Left hindlimb (tissue), 1 donor: ENCODE results near the gene PPRC1.
A peak's percentile ranks its signal among the peaks of the same experiment; 100 is the strongest.
"Not testable (repeated sequence)": the region's sequence is repeated elsewhere in the genome, so short reads cannot be mapped to it uniquely, and the experiment has no call there.

Source experiments
- DNase-seq: peaks from one replicate; pipeline ENCODE4 v3.0.0-alpha.2; 2018

PPRC1 gene

DNA sequence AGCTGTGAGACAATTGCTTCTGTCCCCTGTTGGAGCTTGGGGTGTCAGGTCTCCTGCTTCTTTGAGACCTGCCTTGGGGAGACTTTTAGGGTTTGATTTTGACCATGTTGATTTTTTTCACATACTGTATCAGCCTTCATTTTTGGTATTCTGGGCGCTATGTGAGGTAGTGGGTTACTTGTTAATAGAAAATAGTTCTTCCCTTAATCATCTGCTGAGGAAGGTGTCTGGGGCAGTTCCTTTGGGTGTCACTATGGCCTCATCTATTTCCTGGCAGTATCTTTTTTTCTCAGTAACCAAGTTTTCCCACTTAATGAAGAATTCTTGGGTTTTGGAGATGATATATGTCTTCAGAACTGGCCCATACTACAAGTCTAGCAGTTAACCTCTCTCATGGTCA lies 14.7 kb downstream of the PPRC1 start:
- DNase-seq = no peak

DNA sequence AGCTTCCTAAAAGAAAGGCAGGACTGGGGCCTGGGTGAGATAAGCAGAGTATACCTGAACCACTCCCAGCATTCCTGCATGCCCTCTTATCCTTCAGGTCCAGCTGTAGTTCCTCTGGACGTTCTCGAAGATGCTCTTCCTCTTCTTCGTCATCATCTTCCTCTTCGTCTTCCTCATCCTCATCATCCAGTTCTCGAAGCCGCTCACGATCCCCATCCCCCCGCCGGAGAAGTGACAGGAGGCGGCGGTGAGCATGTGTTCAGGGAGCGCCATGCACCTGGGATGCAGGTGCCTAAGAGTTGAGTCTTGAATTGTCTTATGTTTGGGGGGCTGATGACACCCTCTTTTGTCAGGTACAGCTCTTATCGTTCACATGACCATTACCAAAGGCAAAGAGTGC lies 15.4 kb downstream of the PPRC1 start:
- no peak for DNase-seq

DNA sequence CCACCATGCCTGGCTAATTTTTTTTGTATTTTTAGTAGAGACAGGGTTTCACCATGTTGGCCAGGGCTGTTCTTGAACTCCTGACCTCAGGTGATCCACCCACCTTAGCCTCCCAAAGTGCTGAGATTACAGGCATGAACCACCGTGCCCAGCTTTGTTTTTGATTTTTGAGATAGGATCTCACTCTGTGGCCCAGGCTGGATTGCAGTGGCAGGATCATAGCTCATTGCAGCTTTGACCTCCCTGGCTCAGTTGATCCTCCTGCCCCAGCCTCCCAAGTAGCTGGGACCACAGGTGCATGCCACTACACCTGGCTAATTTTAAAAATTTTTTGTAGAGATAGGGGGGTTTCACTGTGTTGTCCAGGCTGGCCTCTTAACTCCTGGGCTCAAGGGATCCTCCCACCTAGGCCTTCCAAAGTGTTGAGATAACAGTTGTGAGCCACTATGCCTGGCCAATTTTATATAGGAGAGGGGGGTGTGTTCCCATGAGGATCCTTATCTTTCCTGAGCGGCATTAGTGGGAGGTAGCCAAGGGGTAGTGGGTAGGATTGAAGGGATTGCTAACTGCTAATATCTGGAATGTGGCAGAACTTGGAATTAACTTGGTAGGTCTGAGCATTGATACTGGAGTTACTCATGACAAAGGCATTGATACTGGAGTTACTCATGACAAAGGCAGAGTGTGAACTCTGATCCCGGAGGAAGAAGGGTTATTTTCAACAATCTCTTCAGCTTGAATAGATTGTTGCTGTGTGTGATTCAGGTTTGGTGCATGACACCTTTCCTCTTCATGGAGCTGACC lies 18.3 kb downstream of the PPRC1 start:
- DNase-seq = no peak

- peak; percentile 99 for DNase-seq
Measured at GRCh38 chr10:102151774-102152544, 19.1 kb downstream of the PPRC1 start, which contains the start of gene NOLC1. Gene NOLC1 (plus strand): TSS chr10:102152389. CDS start chr10:102152411, 22 bp downstream.

- DNase-seq = no peak
Measured at GRCh38 chr10:102152545-102152890, 19.7 kb downstream of the PPRC1 start.

DNA sequence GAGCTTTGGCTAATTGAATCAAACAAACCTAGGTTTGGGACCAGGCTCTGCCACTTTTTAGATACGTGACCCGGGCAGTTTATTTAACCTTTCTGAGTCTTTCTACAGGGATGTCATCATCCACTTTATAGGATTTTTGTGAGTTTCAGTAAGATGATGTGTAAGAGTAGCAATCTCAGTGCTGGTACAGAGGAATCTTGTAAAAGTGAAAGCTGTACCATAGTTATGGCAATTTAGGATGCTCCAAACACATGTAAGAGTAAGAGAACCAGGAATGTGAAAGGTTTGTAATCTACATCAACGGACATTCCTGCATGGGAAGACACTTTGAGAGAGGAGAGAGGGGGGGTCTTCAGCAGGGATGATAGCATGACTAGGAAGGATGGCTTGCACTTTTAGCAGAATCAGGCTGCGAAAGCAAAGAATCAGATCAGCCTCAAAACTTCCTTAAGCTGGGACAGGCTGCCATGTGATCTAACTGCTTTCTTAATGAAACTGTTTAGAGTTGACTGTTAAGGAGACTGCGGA lies 20.3 kb downstream of the PPRC1 start:
- DNase-seq = no peak

GRCh38 chr10:102154466-102155116 lies 21.8 kb downstream of the PPRC1 start:
- DNase-seq = no peak

- DNase-seq = no peak
Measured at GRCh38 chr10:102157224-102157623, 24.4 kb downstream of the PPRC1 start.

DNA sequence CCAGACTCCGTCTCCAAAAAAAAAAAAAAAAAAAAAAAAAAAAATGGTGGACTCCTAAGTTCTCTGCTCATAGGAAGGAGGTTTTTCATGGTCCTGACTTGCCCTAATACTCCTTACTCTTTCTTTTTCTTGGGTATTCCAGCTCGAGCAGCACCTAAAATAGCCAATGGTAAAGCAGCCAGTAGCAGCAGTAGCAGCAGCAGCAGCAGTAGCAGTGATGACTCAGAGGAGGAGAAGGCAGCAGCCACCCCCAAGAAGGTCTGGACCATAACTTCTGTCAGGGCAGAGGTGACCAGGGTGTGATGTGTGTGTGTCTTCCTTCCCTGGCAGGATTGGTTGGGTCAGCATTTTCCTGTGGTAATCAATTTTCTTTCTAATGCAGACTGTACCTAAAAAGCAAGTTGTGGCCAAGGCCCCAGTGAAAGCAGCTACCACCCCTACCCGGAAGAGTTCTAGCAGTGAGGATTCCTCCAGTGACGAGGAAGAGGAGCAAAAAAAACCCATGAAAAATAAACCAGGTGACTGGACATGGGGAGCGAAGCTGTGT lies 26.3 kb downstream of the PPRC1 start:
- no peak for DNase-seq

DNA sequence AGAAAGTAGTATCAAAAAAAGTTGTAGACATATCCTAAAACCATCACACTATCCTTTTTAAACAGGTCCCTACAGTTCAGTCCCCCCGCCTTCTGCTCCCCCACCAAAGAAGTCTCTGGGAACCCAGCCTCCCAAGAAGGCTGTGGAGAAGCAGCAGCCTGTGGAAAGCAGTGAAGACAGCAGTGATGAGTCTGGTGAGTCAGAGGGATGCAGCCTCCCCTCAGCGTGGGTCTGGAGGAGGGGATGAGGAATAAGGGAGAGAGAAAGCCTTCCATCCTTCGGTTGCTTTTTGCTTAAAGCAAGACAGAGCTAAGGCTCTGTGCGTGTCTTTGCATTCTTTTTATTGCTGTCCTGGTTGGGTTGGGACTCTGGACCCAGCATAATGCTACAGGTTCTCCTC lies 27.0 kb downstream of the PPRC1 start:
- no peak for DNase-seq

DNA sequence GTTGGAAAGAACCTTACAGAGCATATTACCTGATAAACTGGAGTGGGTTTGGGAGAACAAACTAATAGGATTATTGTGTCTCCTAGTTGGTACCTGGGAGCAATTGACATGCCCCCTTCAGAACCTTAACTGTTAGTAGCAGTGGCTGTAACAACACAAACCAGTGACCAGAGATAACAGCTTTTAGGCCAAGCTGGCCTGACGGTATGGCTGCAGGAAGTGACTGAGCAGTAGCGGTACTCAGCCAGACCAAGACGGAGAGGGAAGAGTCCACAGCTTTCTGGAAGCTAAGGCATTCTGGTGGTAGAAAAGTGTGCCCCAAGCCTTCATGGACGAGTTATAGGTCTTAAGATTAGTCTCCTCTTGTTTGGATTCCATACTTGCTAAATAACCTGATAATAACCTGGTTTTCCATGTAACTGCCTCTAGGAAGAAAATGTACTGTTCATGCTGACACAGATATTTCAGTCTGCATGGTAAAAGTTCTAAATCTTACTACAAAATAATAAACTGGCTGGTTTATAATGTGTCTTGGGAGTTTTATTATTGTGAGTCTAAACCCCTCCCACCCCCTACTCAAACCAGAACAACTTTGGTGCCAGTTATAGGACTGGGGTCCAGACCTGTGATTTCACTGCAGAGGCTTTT lies 30.6 kb downstream of the PPRC1 start:
- no peak for DNase-seq

DNA sequence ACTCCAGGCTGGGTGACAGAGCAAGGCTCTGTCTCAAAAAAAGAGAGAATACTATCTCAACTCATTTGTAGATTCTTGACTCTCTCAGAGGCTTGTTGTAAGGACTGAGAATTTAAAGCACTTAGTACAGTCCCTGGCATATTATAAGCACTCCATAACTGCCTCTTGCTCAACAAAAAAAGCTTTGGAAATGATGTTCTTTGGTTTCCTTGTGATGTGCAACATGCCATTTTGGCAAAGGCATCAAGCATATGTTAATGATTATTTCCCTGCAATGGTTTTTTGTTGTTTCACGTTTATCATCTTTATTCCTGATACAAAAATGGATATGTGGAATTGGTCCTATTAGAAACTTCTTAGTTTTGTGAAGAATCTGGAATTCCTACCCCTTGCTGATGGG lies 35.0 kb downstream of the PPRC1 start:
- no peak for DNase-seq

DNA sequence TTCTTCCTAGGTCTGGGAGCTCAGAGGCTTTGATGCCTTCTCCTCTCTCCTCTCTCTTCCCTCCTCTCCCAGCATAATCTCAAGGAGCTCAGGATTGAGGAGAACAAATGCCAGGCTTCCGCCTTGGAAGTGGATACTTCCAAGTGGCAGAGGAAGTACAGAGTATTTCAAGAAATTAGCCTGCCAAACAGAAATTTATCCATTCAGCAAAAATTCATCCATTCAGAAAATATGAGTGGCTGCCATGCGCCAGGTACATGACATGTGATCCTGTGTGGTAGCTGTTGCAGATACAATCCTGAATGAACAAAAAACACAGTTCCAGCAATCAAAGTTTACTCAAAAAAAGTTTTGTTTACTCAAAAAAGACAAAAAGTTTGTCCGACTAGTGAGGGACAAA lies 37.8 kb downstream of the PPRC1 start:
- DNase-seq = no peak

DNA sequence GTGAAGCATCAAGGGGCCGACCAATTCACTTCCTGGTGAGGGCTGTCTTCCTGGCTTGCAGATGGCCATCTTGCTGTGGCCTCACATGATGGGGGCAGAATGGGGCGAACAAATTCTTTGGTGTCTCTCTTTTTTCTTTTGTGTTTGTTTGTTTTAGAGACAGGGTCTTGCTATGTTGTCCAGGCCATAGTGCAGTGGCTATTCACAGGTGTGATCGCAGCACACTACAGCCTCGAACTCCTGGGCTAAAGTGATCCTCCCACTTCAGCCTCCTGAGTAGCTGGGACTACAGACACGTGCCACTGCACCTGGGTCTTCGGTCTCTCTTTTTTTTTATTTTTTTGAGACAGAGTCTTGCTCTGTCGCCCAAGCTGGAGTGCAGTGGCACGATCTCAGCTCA lies 39.4 kb downstream of the PPRC1 start:
- DNase-seq = no peak

GRCh38 chr10:102175415-102175814 lies 42.6 kb downstream of the PPRC1 start:
- DNase-seq = no peak

DNA sequence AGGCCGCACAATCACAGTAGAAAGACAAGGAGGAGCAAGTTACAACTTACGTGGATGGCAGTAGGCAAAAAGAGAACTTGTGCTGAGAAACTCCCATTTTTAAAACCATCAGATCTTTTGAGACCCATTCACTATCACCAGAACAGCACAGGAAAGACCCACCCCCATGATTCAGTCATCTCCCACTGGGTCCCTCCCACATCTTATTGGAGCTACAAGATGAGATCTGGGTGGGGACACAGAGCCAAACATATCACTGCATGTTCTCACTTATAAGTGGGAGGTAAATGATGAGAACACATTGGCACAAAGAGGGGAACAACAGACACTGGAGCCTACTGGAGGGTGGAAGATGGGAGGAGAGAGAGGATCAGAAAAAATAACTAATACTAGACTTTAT lies 51.8 kb downstream of the PPRC1 start:
- no peak for DNase-seq

DNA sequence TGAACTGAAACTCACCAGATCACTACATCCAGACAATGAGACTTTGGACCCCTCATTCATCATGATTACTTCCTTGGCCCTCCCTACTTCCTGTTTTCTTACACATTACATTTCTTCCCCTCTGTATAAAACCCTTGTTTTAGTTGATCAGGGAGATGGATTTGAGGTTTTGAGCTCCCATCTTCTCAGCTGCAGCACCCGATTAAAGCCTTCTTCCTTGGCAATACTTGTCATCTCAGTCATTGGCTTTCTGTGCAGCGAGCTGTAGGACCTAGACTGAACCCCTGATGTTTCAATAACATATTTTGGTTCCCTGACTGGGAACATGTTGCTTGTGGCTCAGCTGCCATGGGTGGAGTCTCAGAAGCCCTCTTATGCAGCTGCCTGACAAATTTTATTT lies 52.4 kb downstream of the PPRC1 start:
- DNase-seq = no peak

GRCh38 chr10:102185811-102186527 lies 53.1 kb downstream of the PPRC1 start:
- no peak for DNase-seq

GRCh38 chr10:102188298-102188940 lies 55.6 kb downstream of the PPRC1 start:
- DNase-seq = no peak

DNA sequence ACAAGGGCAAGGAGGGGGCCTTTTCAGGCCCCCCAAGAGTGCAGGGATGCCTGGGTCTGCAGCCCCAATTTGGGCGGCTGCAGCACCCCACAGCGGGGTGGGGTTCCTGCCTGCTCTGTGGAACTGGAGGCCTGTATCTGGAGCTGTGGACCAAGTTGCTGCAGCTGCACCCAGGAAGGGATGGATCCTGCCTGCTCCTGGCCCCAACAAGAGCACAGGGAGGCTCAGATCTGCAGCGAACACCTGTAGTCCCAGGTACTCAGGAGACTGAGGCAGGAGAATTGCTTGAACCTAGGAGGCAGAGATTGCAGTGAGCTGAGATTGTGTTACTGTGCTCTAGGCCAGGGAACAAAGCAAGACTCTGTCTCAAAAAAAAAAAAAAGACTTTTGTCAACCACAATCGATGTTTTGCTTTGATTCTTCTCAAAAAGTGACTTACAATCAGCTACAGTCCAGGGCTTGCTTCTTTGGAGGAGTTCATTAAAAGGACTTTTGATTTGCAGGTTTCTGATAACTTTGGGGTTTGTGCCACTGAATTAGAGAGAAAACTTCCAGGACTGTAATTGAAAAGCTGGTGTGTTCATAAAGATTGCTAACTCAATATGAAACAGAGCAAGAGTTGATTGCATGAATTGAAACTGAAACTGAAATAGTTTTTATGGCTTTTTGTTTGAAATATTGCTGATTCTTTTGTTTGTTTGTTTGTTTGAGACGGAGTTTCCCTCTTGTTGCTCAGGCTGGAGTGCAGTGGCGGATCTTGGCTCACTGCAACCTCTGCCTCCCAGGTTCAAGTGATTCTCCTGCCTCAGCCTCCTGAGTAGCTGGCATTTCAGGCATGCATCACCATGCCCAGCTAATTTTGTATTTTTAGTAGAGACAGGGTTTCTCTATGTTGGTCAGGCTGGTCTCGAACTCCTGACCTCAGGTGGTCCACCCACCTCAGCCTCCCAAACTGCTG lies 56.4 kb downstream of the PPRC1 start:
- not testable (repeated sequence) for DNase-seq
